HepG2 (cell line): ENCODE data around the gene PPP1R7. TPM values are rescaled to one million over a fixed set of nuclear protein-coding genes. Genes with fewer than 3 reads are reported as not detected.
A peak's percentile ranks its signal among the peaks of the same experiment; 100 is the strongest.

Source experiments
- ATAC-seq: fragments of 200-7000 bp; cut with Tn5 transposase; 3 replicates; pipeline ENCODE4 v1.9.1; 2020; ENCODE audit warnings: mild to moderate bottlenecking, moderate library complexity
- BruUV-seq: library from RNA; stranded (reverse); fragments of 400-500 nt; replicated peaks from 2 replicates; lab custom pipeline; 2021; lab: Mats Ljungman, UMichigan
- CTCF ChIA-PET: fragments of 300-600 bp; formaldehyde crosslinking; extraction: SDS; loops from one replicate; lab custom pipeline; 2021; ENCODE audit warnings: low total read pairs, inconsistent platforms, low intra/inter-chr PET ratio; lab: Yijun Ruan, JAX
- POLR2A ChIA-PET: fragments of 350-600 bp; sonication (Branson Sonifier 250); formaldehyde crosslinking; loops from one replicate; lab custom pipeline; 2020; ENCODE audit warnings: antibody characterized with exemption, inconsistent platforms; lab: Yijun Ruan, JAX
- DNase-seq: peaks from one replicate; pipeline ENCODE4 v3.0.0-alpha.2; 2015; ENCODE audit warnings: low spot score
- FAIRE-seq: peaks from 3 replicates; lab custom pipeline; 2011; peaks lifted over from hg19 to GRCh38; lab: Jason Lieb, UNC
- H2AFZ ChIP-seq: one replicate; pipeline ENCODE4 v1.6.1; 2011; ENCODE audit warnings: low read length, inconsistent platforms
- H3K27ac ChIP-seq: fragments of 300-600 bp; 3 replicates; pipeline ENCODE4 v1.8.0; 2011; ENCODE audit warnings: mixed run types, mild to moderate bottlenecking, mixed read lengths, low read length, inconsistent platforms; ENCODE audit not compliant: insufficient read depth; ENCODE audit errors: extremely low read length
- H3K27me3 ChIP-seq, 2 experiments: fragments of 200-600 bp in 1 of 2; 2 replicates in 1 of 2; 3 replicates in 1 of 2; pipeline versions ENCODE4 v1.6.0 to v1.8.0; 2011; ENCODE audit warnings: low read length in 2 of 2, mild to moderate bottlenecking in 2 of 2, moderate library complexity in 2 of 2, inconsistent platforms in 1 of 2; ENCODE audit not compliant: insufficient read depth in 2 of 2, control insufficient read depth in 1 of 2
- H3K36me3 ChIP-seq, 2 experiments: fragments of 200-600 bp in 1 of 2; replicated peaks in 1 of 2; 2 replicates in 1 of 2; 3 replicates in 1 of 2; pipeline versions ENCODE4 v1.5.1 to v1.8.0; 2011; ENCODE audit warnings: low read length in 2 of 2, inconsistent platforms in 1 of 2; ENCODE audit not compliant: insufficient read depth in 2 of 2, control insufficient read depth in 1 of 2
- H3K4me1 ChIP-seq: 2 replicates; pipeline ENCODE4 v1.5.1; 2012; ENCODE audit warnings: low read length, inconsistent platforms; ENCODE audit not compliant: insufficient read depth
- H3K4me2 ChIP-seq: 2 replicates; pipeline ENCODE4 v1.6.0; 2011; ENCODE audit warnings: low read depth, low read length, inconsistent platforms
- H3K4me3 ChIP-seq, 3 experiments: fragments of 200-600 bp in 1 of 3; sonication (generic), shearing (Covaris generic) in 1 of 3; replicated peaks in 1 of 3; 2 replicates each; pipeline ENCODE4 v1.5.1; 2011 to 2016; ENCODE audit warnings: low read length in 3 of 3, inconsistent platforms in 2 of 3, low read depth in 2 of 3, mild to moderate bottlenecking in 2 of 3, control low read depth in 1 of 3, mixed read lengths in 1 of 3; ENCODE audit not compliant: insufficient read depth in 1 of 3
- H3K79me2 ChIP-seq: one replicate; pipeline ENCODE4 v1.6.1; 2011; ENCODE audit warnings: low read length, inconsistent platforms; ENCODE audit not compliant: insufficient read depth
- H3K9ac ChIP-seq: 2 replicates; pipeline ENCODE4 v1.6.0; 2011; ENCODE audit warnings: mild to moderate bottlenecking, low read depth, low read length, inconsistent platforms; ENCODE audit not compliant: insufficient read depth
- H3K9me3 ChIP-seq: 2 replicates; pipeline ENCODE4 v1.5.1; 2012; ENCODE audit warnings: mild to moderate bottlenecking, low read length
- H4K20me1 ChIP-seq: 2 replicates; pipeline ENCODE4 v1.6.0; 2011; ENCODE audit warnings: inconsistent platforms, mild to moderate bottlenecking, low read length, moderate library complexity; ENCODE audit not compliant: insufficient read depth
- AKAP8 ChIP-seq: sonication (generic); formaldehyde crosslinking; IDR thresholded peaks from 2 replicates; pipeline ENCODE4 v1.5.1; 2020; ENCODE audit warnings: mild to moderate bottlenecking, missing genetic modification reagents
- ATRX ChIP-seq: sonication (generic); formaldehyde crosslinking; IDR thresholded peaks from 2 replicates; pipeline ENCODE4 v1.4.0; 2020; ENCODE audit warnings: missing genetic modification reagents, borderline replicate concordance
- CREM ChIP-seq, 2 experiments: sonication (generic) in 1 of 2; formaldehyde crosslinking in 1 of 2; IDR thresholded peaks; 2 replicates each; pipeline versions ENCODE4 v1.4.0 to v1.6.1; 2016 to 2020; ENCODE audit warnings: antibody characterized with exemption in 1 of 2, mild to moderate bottlenecking in 1 of 2, missing genetic modification reagents in 1 of 2
- ELF3 ChIP-seq: IDR thresholded peaks from 2 replicates; pipeline ENCODE4 v1.6.1; 2016; ENCODE audit warnings: missing genetic modification reagents, missing compliant biosample characterization
- FOXO1 ChIP-seq: sonication (generic); formaldehyde crosslinking; IDR thresholded peaks from 2 replicates; pipeline ENCODE4 v1.4.0; 2020; ENCODE audit warnings: missing genetic modification reagents
- NRL ChIP-seq: sonication (generic); formaldehyde crosslinking; IDR thresholded peaks from 2 replicates; pipeline ENCODE4 v1.5.0; 2020; ENCODE audit warnings: missing genetic modification reagents, mild to moderate bottlenecking, moderate library complexity, borderline replicate concordance
- PHB2 ChIP-seq: fragments of 450-650 bp; IDR thresholded peaks from 2 replicates; pipeline ENCODE4 v1.6.1; 2018; ENCODE audit not compliant: partially characterized antibody
- POGZ ChIP-seq: sonication (generic); formaldehyde crosslinking; IDR thresholded peaks from 2 replicates; pipeline ENCODE4 v1.4.0; 2020; ENCODE audit warnings: mild to moderate bottlenecking, missing genetic modification reagents
- SMAD3 ChIP-seq: sonication (generic); formaldehyde crosslinking; IDR thresholded peaks from 2 replicates; pipeline ENCODE4 v1.4.0; 2020; ENCODE audit warnings: missing genetic modification reagents
- SNAI1 ChIP-seq: sonication (generic); formaldehyde crosslinking; IDR thresholded peaks from 2 replicates; pipeline ENCODE4 v1.5.0; 2020; ENCODE audit warnings: mild to moderate bottlenecking, missing genetic modification reagents, borderline replicate concordance
- TSC22D2 ChIP-seq: sonication (generic); formaldehyde crosslinking; IDR thresholded peaks from 2 replicates; pipeline ENCODE4 v1.5.1; 2020; ENCODE audit warnings: missing genetic modification reagents, mild to moderate bottlenecking, borderline replicate concordance
- ZBTB7B ChIP-seq: sonication (generic); formaldehyde crosslinking; IDR thresholded peaks from 2 replicates; pipeline ENCODE4 v1.4.0; 2020; ENCODE audit warnings: missing genetic modification reagents
- ZKSCAN1 ChIP-seq: fragments of 150-350 bp; IDR thresholded peaks from 2 replicates; pipeline ENCODE4 v1.6.1; 2014; ENCODE audit warnings: low read length
- ZNF136 ChIP-seq: sonication (generic); formaldehyde crosslinking; IDR thresholded peaks from 2 replicates; pipeline ENCODE4 v1.8.1; 2022; ENCODE audit warnings: low read depth, mild to moderate bottlenecking, moderate library complexity, missing genetic modification reagents
- ZNF460 ChIP-seq: sonication (generic); formaldehyde crosslinking; IDR thresholded peaks from 2 replicates; pipeline ENCODE4 v1.5.1; 2020; ENCODE audit warnings: missing genetic modification reagents, mild to moderate bottlenecking, borderline replicate concordance
- ZSCAN22 ChIP-seq: sonication (generic); formaldehyde crosslinking; IDR thresholded peaks from 2 replicates; pipeline ENCODE4 v1.4.0; 2020; ENCODE audit warnings: mild to moderate bottlenecking, missing genetic modification reagents
- WGBS: methylation state at CpG from one replicate; pipeline ENCODE4 v1.1.6; 2017; ENCODE audit warnings: low lambda C conversion rate; 5-methylcytosine and 5-hydroxymethylcytosine counted together
- in situ Hi-C: cut with HindIII; loops from 2 replicates; pipeline ENCODE4 v1.10.0; 2017; ENCODE audit warnings: low pct_unique_long_range_greater_than_20kb; ENCODE audit not compliant: extremely low pct_ligation_motif_present
- intact Hi-C: fragments of 100-400 bp; cut with micrococcal nuclease; formaldehyde crosslinking; loops from one replicate; pipeline ENCODE4 v1.10.0; 2022; ENCODE audit not compliant: unreplicated experiment
- polyA plus RNA-seq, 8 experiments: library from polyadenylated mRNA; depleted of rRNA in 3 of 8; stranded (reverse) in 7 of 8; unstranded in 1 of 8; fragments of >200 nt; fragmentation: Illumina TruSeq in 4 of 8; extraction: Trizol in 4 of 8; gene quantifications; 2 replicates each; pipeline versions ENCODE4 v1.2.1 to v1.2.3, GENCODE V29; 2011 to 2016; ENCODE audit warnings: low read depth in 4 of 8, missing spikeins in 1 of 8, mixed read lengths in 1 of 8; ENCODE audit not compliant: insufficient read depth in 1 of 8
- total RNA-seq, 5 experiments: library from RNA; depleted of rRNA; stranded (reverse); fragments of >200 nt; fragmentation: Illumina TruSeq; extraction: Trizol; gene quantifications; 2 replicates each; pipeline ENCODE4 v1.2.3, GENCODE V29; 2016; ENCODE audit warnings: low read depth in 1 of 5
- TF ChIP-seq, protein P1 (sequence below): sonication (generic); formaldehyde crosslinking; conservative IDR thresholded peaks from 2 replicates; pipeline ENCODE4 v1.4.0; 2020; ENCODE audit warnings: mild to moderate bottlenecking, missing genetic modification reagents, moderate library complexity
- TF ChIP-seq, protein P2 (sequence below): sonication (generic); formaldehyde crosslinking; IDR thresholded peaks from 2 replicates; pipeline ENCODE4 v1.4.0; 2020; ENCODE audit warnings: missing genetic modification reagents, borderline replicate concordance

Gene PPP1R7
- total and polyA plus RNA-seq, 2 of the 13 experiments (the other 11 are each of a cell fraction or from before 2014, with no cell fraction given), result 33.3 to 67.9 TPM

GRCh38 chr2:241189856-241190201 is 39.6 kb downstream of the PPP1R7 start:
- H3K36me3 ChIP-seq, result no peaks in the 10 kb centered on the region
- DNase-seq, result no peak
- H2AFZ ChIP-seq, result no peak overlapping the region
- no peaks in the 10 kb centered on the region for H3K79me2 ChIP-seq
- TF ChIP-seq ZNF136 (CRISPR knock-in tag) (no peak), CREM (IDR thresholded peaks at IDR 0.05) (no peak), CREM (CRISPR knock-in tag; IDR thresholded peaks at IDR 0.05) (no peak), AKAP8 (CRISPR knock-in tag) (no peak), ZKSCAN1 (no peak), ATRX (CRISPR knock-in tag) (no peak), TSC22D2 (CRISPR knock-in tag) (no peak), SMAD3 (CRISPR knock-in tag) (no peak), PHB2 (no peak), POGZ (CRISPR knock-in tag) (no peak), SNAI1 (no peak), ELF3 (CRISPR knock-in tag) (no peak), ZSCAN22 (CRISPR knock-in tag) (no peak), FOXO1 (no peak), ZNF460 (no peak), NRL (CRISPR knock-in tag) (no peak), ZBTB7B (CRISPR knock-in tag) (no peak)
- TF ChIP-seq, protein P1, sequence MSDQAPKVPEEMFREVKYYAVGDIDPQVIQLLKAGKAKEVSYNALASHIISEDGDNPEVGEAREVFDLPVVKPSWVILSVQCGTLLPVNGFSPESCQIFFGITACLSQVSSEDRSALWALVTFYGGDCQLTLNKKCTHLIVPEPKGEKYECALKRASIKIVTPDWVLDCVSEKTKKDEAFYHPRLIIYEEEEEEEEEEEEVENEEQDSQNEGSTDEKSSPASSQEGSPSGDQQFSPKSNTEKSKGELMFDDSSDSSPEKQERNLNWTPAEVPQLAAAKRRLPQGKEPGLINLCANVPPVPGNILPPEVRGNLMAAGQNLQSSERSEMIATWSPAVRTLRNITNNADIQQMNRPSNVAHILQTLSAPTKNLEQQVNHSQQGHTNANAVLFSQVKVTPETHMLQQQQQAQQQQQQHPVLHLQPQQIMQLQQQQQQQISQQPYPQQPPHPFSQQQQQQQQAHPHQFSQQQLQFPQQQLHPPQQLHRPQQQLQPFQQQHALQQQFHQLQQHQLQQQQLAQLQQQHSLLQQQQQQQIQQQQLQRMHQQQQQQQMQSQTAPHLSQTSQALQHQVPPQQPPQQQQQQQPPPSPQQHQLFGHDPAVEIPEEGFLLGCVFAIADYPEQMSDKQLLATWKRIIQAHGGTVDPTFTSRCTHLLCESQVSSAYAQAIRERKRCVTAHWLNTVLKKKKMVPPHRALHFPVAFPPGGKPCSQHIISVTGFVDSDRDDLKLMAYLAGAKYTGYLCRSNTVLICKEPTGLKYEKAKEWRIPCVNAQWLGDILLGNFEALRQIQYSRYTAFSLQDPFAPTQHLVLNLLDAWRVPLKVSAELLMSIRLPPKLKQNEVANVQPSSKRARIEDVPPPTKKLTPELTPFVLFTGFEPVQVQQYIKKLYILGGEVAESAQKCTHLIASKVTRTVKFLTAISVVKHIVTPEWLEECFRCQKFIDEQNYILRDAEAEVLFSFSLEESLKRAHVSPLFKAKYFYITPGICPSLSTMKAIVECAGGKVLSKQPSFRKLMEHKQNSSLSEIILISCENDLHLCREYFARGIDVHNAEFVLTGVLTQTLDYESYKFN, result no peak
- TF ChIP-seq, protein P2, sequence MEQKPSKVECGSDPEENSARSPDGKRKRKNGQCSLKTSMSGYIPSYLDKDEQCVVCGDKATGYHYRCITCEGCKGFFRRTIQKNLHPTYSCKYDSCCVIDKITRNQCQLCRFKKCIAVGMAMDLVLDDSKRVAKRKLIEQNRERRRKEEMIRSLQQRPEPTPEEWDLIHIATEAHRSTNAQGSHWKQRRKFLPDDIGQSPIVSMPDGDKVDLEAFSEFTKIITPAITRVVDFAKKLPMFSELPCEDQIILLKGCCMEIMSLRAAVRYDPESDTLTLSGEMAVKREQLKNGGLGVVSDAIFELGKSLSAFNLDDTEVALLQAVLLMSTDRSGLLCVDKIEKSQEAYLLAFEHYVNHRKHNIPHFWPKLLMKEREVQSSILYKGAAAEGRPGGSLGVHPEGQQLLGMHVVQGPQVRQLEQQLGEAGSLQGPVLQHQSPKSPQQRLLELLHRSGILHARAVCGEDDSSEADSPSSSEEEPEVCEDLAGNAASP (CRISPR knock-in tag), result no peak
- peak; percentile 35 for ATAC-seq
- CTCF ChIA-PET, result no interaction called here
- POLR2A ChIA-PET, result no interaction called here
- in situ Hi-C loops, result no loop called here
- BruUV-seq, result no TSS peak
- peak overlapping the region; percentile 70; the same call in 1 of the 2 replicates for H3K4me2 ChIP-seq
- H3K4me3 ChIP-seq, result no peak overlapping the region
- peaks cover 23% of the 10 kb centered on the region for H3K4me1 ChIP-seq
- no peak for FAIRE-seq
- H3K9me3 ChIP-seq, result no peaks in the 10 kb centered on the region
- intact Hi-C loops, result no loop called here
- no peak overlapping the region for H3K27ac ChIP-seq
- peaks cover 8 to 48% of the 10 kb centered on the region in 2 experiments for H3K27me3 ChIP-seq
- H3K9ac ChIP-seq, result no peak overlapping the region
- WGBS, result 60% methylated on average over 1 of the region's 15 CpGs
- no peaks in the 10 kb centered on the region for H4K20me1 ChIP-seq
